Endometrium (tissue), 2 donors: Measurements from ENCODE around the gene SLC22A3.

ENCODE experiments used
- FAIRE-seq: peaks from 2 replicates; lab custom pipeline; 2012; peaks lifted over from hg19 to GRCh38; lab: Jason Lieb, UNC
- donor health status: control.
- donor health status: control.

Gene SLC22A3

DNA sequence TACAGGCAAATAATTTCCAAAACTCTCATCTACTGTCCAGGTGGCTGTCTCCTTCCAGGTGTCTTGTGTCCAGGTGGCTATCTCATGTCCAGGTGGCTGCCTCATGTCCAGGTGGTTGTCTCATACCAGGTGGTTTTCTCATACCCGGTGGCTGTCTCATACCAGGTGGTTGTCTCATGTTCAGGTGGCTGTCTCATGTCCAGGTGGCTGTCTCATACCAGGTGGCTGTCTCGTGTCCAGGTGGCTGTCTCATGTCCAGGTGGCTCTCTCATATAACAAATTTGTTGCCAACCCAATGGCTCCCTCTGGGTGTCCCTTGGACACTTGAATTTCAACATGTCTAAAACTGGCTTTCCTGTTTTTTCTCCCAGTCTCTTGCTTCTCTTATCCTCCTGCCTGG, 14.3 kb upstream of the SLC22A3 start:
- no peak for FAIRE-seq

DNA sequence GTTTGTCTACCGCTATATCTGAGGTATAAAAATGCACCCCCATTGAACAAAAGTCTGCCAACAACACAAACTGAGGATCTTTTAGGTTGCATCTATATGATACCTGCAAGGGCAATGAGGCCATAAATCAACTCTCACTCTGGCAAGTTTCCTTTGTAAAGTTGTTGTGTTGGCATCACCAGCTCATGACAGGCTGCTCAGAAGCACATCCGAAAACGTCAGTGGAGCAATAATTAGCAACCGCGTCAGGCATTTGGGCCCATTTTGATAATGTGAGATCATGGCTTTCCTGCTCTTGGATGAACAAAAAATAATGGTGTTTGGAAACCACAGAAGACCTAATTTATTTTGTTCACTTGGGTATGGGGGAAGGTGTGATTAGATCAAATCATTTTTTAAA, 12.0 kb upstream of the SLC22A3 start:
- FAIRE-seq = no peak

GRCh38 chr6:160337301-160337700, 10.9 kb upstream of the SLC22A3 start:
- FAIRE-seq = no peak

DNA sequence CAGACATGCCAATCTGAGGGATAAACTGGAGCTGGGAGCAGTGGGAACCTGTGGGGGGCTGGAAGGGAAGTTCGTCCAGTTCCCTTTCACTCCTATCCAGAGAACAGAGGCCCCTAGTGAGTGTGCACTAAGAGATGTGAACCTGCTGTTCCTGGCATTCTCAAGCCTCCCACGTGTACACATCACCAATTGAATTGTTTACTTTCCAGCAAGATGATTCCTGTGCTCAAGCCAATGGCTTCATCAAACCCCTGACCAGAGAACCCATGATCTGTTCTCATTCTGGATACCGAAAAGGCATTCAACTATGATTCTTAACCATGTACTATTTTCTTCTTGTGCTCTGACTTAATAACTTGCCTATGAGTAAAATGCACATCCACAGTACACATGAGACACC, 10.2 kb upstream of the SLC22A3 start:
- no peak for FAIRE-seq

DNA sequence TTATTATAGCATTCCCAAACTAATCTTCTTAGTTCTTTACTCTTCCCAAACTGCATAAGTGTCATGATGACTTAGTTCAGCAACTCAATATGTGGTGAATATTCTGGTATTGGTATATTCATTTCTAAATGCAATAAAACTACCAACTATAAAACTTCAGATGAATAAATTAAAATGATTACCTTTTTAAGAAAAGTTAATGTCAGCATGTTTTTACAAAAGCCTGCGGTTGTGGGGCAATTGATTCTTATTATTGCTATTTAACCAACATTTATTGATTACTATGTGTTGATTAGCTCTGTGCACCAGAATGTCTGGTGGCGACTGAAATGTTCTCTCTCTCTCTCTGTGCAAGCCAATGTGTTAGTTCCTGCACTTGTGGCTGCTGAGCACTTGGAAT, 5.0 kb upstream of the SLC22A3 start:
- FAIRE-seq = no peak

DNA sequence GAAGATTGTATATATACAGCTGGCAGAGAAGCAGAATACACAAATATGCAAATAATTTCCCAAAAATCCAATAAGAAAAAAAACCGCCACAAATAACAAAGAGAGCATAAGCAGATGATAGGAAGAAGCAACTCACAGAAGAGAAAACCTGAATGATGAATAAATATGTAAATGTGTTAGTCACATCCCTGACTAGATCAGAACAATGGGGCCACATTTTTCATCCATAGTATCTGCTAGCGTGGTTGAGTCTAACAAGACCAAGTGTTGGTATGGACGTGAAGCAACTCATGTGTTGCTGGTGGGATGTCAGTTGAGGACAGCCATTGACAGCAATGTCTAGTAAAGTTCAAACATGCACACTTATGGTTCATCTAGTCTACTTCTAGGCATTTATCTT, 3.9 kb upstream of the SLC22A3 start:
- no peak for FAIRE-seq

- FAIRE-seq = no peak
Measured at GRCh38 chr6:160347259-160348222, 637 bp upstream of the SLC22A3 start.

DNA sequence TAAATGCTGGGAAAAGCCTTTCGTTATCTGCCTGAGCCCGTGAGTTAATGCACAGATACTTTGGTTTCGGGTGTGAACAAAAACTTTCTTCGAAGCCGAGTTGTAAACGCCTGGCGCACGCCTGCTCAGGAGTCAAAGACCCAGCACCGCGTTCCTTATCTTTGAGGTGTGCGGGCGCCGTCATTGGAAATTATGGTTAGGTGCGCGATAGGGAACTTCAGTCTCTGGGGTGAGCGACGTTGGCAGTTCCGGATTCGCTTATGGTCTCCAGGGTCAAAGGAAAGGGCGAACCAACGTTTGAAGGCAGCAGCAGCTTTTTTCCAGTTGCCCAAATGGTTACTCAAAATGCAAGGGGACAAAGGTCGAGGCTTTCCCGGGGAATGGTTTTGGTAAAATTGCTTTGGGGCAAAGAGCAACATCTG, 853 bp downstream of the SLC22A3 start:
- no peak for FAIRE-seq

DNA sequence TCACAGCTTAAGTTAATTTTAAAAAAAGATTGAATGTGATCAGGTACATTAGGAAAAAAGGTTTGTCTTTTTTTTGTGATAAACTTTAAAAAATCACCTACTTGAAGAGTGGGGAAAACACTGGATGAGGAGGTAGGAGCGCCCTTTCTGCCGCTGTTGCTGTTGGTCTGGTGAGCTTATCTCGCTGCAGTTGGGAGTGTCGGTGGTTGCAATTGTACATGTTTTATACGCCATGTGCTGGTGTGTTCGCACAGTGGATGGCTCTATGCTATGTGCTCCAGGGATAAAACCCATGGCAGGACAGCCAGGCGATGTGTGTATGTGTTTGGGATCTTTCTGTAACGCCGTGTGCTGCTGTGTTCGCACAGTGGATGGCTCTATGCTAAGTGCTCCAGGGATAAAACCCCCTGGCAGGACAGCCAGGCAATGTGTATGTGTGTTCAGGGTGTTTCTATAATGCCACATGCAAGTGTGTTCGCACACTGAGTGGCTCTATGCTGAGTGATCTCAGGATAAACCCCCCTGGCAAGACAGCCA, 1.7 kb downstream of the SLC22A3 start:
- no peak for FAIRE-seq

- no peak for FAIRE-seq
Measured at GRCh38 chr6:160353950-160354496, 5.8 kb downstream of the SLC22A3 start.

GRCh38 chr6:160355001-160355400, 6.8 kb downstream of the SLC22A3 start:
- no peak for FAIRE-seq

DNA sequence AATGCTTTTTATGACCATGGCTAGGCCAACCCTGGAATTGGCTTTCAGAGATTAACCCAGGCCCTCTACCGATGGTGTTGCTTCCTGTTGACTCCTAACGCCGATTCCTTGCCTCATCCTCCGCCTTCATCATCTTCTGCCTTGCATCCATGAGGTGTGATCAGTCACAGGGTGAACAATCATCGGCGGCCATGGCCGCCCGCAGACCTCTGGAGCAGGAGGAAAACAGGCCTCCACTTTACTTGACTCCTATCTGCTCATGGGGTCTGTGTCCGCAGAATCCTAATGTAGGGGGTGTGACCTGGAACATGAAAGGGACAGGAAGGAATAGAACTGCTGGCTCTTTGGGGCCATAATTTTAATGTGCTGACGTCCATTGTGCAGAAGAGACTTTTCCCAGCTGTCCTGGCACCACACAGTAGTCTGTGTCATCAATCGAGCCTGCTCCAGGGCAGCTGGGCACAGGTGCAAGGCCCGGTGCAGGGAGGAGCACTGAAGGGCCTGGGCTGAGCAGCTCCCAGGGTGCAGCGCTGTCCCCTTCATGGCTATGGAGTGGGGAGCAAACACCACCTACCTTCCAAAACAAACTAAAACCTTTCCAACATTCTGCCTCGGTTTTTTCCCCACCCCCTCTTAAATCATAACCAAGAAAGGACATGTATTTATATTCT, 8.0 kb downstream of the SLC22A3 start:
- no peak for FAIRE-seq

GRCh38 chr6:160357088-160357487, 8.9 kb downstream of the SLC22A3 start:
- no peak for FAIRE-seq

DNA sequence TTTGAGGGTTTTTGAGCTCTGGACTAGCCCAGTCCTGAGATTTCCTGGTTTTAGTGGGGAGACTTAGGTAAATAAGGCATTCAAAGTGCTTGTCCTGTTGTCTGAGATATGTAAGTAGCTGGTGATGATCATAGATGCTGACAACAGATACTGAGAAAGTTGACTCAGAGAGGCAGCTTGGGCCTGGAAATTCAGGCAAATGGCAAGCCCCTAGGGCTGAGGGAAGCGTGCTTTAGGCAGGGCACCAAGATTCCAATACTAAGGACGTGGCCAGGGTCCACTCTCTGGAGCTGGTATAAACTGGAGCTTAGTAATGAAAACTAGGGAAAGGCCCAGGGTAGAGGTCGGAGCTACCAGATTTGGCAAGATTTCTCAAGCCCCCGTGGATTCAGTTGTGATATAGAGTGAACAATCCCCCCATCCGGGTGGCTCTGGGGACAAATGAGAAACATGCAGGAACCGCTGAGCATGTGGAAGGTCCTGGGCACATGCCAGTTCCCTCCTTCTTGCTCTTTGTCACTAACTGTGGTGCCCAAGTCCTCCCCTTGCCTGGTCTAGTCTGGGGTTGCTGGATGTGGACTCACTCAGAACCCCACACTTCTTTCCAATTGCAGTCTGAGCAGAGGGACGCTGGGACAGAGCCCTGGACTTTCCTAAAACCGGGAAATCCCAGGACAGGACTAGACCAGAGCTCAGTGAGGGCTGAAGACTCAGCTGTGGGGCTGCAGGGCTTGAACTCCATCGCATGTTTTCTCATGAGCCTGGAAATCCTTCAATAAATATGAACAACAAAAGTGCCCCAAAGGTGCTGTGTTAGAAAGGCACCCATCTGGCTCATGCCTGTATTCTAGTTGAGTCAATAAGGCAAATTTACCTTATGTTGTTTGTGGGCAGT, 10.3 kb downstream of the SLC22A3 start:
- FAIRE-seq = no peak

GRCh38 chr6:160360955-160361354, 12.8 kb downstream of the SLC22A3 start:
- no peak for FAIRE-seq

GRCh38 chr6:160362556-160362955, 14.4 kb downstream of the SLC22A3 start:
- no peak for FAIRE-seq

DNA sequence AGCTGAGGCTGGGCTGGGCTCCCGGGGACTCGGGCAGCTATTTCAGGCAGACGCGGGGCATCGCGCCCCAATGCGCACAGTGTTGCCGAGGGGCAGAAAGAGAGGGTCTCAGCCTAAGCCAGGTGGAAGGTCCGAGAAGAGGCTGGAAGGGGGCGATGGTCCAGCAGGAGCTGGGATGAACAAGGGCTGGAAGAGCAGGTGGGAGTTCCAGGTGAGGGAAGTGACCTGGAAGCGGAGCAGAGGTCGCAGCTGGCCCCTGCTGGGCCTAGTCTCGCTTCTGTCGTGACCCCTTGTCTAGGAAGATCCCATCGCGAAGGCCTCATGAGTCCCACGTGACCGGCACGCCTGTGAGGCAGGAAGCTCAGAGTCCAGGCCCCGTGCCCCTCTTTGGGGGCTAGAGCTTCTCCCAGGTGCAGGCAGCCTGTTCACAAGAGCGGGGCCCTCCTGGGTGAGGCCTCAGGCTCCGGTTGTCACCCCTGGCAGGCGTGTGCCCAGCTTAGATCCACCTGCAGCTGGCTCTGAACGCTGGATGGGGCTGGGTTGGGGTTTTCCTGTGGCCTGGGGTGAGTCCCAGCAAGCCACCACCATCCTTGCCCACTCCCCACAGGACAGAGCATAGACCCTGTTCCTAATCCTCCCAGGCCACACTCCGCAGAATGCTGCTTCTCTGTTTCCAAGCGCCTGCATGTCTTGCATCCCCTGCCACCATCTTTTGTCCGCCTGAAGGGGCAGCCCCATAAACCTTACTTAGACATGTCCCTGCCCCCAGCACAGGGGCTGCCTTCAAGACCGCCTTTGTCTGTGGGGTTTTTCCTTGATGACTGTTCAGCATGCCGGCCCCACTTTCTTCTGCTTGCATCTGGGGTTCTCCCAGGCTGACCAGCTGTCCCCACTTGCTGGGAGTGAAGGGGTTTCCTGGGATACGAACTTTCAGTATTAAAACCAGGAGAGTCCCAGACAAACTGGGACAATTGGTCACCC, 15.1 kb downstream of the SLC22A3 start:
- FAIRE-seq = no peak

DNA sequence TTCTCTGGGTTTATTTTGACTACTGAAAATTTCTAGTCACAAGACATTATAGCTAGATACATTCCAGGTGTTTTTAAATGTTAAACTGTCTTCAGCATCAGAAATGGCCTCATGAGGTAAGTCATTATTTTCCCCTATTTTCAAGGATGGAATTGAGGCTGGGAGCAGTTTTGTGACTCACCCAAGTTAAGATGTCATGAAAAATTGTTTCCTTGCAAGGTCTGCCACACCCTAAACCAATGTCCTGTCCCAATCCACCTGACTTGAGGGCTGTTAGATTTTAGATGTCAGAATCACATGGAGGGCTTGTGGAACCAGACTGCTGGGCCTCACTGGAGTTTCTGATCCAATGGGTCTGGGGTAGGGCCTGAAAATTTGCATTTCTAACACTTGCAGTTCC, 16.9 kb downstream of the SLC22A3 start:
- no peak for FAIRE-seq

DNA sequence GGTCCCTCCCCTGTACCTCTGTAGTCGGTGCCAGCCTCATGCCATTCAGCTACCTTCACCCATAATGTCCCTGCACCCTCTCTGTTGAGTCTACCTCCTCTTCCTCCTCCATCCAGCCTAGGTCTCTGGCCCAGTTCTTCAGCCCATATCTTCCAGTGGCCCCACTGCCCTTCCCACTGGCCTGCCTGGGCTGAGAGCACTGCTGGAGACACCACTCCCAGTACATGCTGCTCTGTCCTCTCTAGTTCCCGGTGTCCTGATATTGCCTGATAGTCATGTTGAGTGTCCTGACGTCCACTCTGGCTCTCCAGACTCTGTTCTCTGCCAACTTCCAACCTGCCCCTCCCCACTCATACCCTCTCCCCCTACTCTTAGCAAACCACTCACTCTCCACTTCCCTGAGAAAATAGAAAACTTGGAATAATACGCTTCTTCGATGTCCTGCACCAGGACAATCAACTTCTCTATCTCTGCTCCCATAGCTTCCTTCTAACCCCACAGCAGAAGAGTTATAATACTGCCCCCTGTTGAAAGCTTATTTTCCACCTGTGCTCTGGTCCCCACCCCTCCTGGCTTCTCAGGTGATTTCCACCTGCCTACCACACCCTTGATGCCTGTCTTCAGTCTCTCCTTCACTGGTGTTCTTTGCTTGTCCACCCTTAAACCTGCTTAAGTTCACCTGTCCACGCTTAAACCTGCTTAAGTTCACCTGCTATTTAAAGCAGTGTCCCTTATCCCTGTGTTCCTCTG, 19.8 kb downstream of the SLC22A3 start:
- no peak for FAIRE-seq

- FAIRE-seq = no peak
Measured at GRCh38 chr6:160368670-160369069, 20.5 kb downstream of the SLC22A3 start.
